Neuronal stem cell (in vitro differentiated cells): ENCODE measurements around the gene USP2.

Source experiments
- DNase-seq: peaks from one replicate; pipeline ENCODE4 v3.0.0-alpha.2; 2013; ENCODE audit warnings: low spot score
- H2AFZ ChIP-seq: one replicate; pipeline ENCODE4 v1.6.1; 2013; ENCODE audit warnings: mild to moderate bottlenecking, low read length, inconsistent platforms
- H2AK5ac ChIP-seq: 2 replicates; pipeline ENCODE4 v1.6.1; 2013; ENCODE audit warnings: low read depth, mild to moderate bottlenecking, inconsistent platforms, low read length, moderate library complexity, mixed read lengths
- H2BK120ac ChIP-seq: 2 replicates; pipeline ENCODE4 v1.6.1; 2013; ENCODE audit warnings: low read depth, mild to moderate bottlenecking, inconsistent platforms, low read length, moderate library complexity, mixed read lengths
- H2BK12ac ChIP-seq: one replicate; pipeline ENCODE4 v1.6.1; 2013; ENCODE audit warnings: low read length, inconsistent platforms
- H2BK15ac ChIP-seq: 2 replicates; pipeline ENCODE4 v1.6.1; 2013; ENCODE audit warnings: mild to moderate bottlenecking, low read length, inconsistent platforms, mixed read lengths
- H2BK5ac ChIP-seq: one replicate; pipeline ENCODE4 v1.6.1; 2013; ENCODE audit warnings: inconsistent platforms, mild to moderate bottlenecking, low read length, moderate library complexity
- H3K14ac ChIP-seq: one replicate; pipeline ENCODE4 v1.6.1; 2013; ENCODE audit warnings: low read length, inconsistent platforms
- H3K18ac ChIP-seq: 2 replicates; pipeline ENCODE4 v1.6.1; 2013; ENCODE audit warnings: low read length, inconsistent platforms
- H3K23ac ChIP-seq: 2 replicates; pipeline ENCODE4 v1.6.1; 2013; ENCODE audit warnings: low read depth, mild to moderate bottlenecking, mixed read lengths, low read length, inconsistent platforms; ENCODE audit not compliant: poor library complexity
- H3K27ac ChIP-seq: replicated peaks from 3 replicates; pipeline ENCODE4 v1.5.1; 2013; ENCODE audit warnings: low read length, inconsistent platforms
- H3K27me3 ChIP-seq, 3 experiments: 2 replicates each; pipeline ENCODE4 v1.6.1; 2013; ENCODE audit warnings: low read length in 3 of 3, mild to moderate bottlenecking in 2 of 3, inconsistent platforms in 1 of 3, low read depth in 1 of 3, mixed read lengths in 1 of 3, moderate library complexity in 1 of 3; ENCODE audit not compliant: control insufficient read depth in 3 of 3, insufficient read depth in 3 of 3
- H3K36me3 ChIP-seq, 2 donors: replicated peaks in 1 of 2; 2 replicates each; pipeline ENCODE4 v1.6.1; 2013; ENCODE audit warnings: low read length in 2 of 2; ENCODE audit not compliant: control insufficient read depth in 2 of 2, insufficient read depth in 2 of 2
- H3K4ac ChIP-seq: 2 replicates; pipeline ENCODE4 v1.6.1; 2013; ENCODE audit warnings: inconsistent platforms, mild to moderate bottlenecking, low read length, moderate library complexity
- H3K4me1 ChIP-seq, 2 donors: 1 replicate in 1 of 2; 2 replicates in 1 of 2; pipeline ENCODE4 v1.6.1; 2013; ENCODE audit warnings: low read length in 2 of 2, low read depth in 1 of 2; ENCODE audit not compliant: control insufficient read depth in 2 of 2, insufficient read depth in 1 of 2
- H3K4me2 ChIP-seq: one replicate; pipeline ENCODE4 v1.6.1; 2013; ENCODE audit warnings: mild to moderate bottlenecking, low read length, inconsistent platforms; ENCODE audit not compliant: insufficient read depth, poor library complexity, severe bottlenecking
- H3K4me3 ChIP-seq, 2 donors: 2 replicates each; pipeline ENCODE4 v1.5.1; 2013; ENCODE audit warnings: low read length in 2 of 2, mild to moderate bottlenecking in 2 of 2, inconsistent platforms in 1 of 2, moderate library complexity in 1 of 2
- H3K79me1 ChIP-seq: one replicate; pipeline ENCODE4 v1.6.1; 2013; ENCODE audit warnings: low read depth, mild to moderate bottlenecking, inconsistent platforms, low read length, moderate library complexity
- H3K9ac ChIP-seq: one replicate; pipeline ENCODE4 v1.6.1; 2013; ENCODE audit warnings: mild to moderate bottlenecking, low read depth, low read length, inconsistent platforms; ENCODE audit not compliant: poor library complexity
- H3K9me3 ChIP-seq, 2 donors: replicated peaks in 1 of 2; 2 replicates each; pipeline versions ENCODE3 to v1.6.1; 2013; ENCODE audit warnings: low read length in 2 of 2, mild to moderate bottlenecking in 2 of 2, inconsistent platforms in 1 of 2, low read depth in 1 of 2, mixed read lengths in 1 of 2, moderate library complexity in 1 of 2; ENCODE audit not compliant: control insufficient read depth in 2 of 2, insufficient read depth in 1 of 2
- H4K8ac ChIP-seq: one replicate; pipeline ENCODE4 v1.6.1; 2013; ENCODE audit warnings: low read depth, mild to moderate bottlenecking, inconsistent platforms, low read length, moderate library complexity
- H4K91ac ChIP-seq: one replicate; pipeline ENCODE4 v1.6.1; 2013; ENCODE audit warnings: low read length, low read depth, mild to moderate bottlenecking, inconsistent platforms; ENCODE audit not compliant: poor library complexity
- WGBS, 2 donors: extraction: QIAGEN DNeasy Blood & Tissue Kit; methylation state at CpG; one replicate each; pipeline ENCODE4 v1.1.7; 2013; ENCODE audit warnings: missing lambda C conversion rate in 2 of 2, mixed read lengths in 1 of 2; ENCODE audit not compliant: insufficient read length in 2 of 2, insufficient replicate concordance in 1 of 2; ENCODE audit errors: extremely low coverage in 2 of 2; 5-methylcytosine and 5-hydroxymethylcytosine counted together

The USP2 gene

DNA sequence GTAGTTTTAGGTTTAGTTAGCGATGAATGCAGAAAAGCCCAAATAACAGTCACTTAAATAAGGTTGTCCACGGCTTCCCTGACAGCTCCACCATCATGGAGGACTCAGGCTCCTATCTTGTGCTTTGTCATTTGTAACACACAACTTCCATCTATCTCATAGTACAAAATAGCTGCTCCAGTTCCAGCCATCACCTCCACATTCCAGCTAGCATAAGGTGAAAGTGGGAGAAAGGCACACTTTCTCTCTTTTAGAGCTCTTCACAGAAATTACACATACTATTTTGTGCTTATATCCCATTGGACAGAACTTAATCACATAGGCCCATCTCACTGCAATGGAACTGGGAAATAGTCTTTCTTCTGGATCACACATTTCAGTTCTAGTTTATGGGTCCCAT, 32.8 kb upstream of the USP2 start:
- no peak overlapping the region for H2BK120ac ChIP-seq
- H3K18ac ChIP-seq = no peak overlapping the region
- no peak overlapping the region for H2BK12ac ChIP-seq
- peaks cover 5 to 6% of the 10 kb centered on the region in 2 donors for H3K36me3 ChIP-seq
- H3K4me2 ChIP-seq = no peak overlapping the region
- no peak overlapping the region for H3K4me3 ChIP-seq
- H2AFZ ChIP-seq = no peak overlapping the region
- H2AK5ac ChIP-seq = no peak overlapping the region
- H4K8ac ChIP-seq = no peak overlapping the region
- H3K4me1 ChIP-seq = peaks cover 0 to 1% of the 10 kb centered on the region in 2 donors
- H3K27ac ChIP-seq = no peak overlapping the region
- H2BK15ac ChIP-seq = no peak overlapping the region
- no peak overlapping the region for H3K9ac ChIP-seq
- DNase-seq = no peak
- H3K14ac ChIP-seq = no peak overlapping the region
- WGBS, 2 donors = no CpG with 5 or more reads among the region's 2 CpGs
- H3K4ac ChIP-seq = no peak overlapping the region
- no peaks in the 10 kb centered on the region for H3K27me3 ChIP-seq
- no peak overlapping the region for H4K91ac ChIP-seq
- H3K9me3 ChIP-seq = no peaks in the 10 kb centered on the region
- no peak overlapping the region for H2BK5ac ChIP-seq
- no peaks in the 10 kb centered on the region for H3K79me1 ChIP-seq
- H3K23ac ChIP-seq = no peak overlapping the region

DNA sequence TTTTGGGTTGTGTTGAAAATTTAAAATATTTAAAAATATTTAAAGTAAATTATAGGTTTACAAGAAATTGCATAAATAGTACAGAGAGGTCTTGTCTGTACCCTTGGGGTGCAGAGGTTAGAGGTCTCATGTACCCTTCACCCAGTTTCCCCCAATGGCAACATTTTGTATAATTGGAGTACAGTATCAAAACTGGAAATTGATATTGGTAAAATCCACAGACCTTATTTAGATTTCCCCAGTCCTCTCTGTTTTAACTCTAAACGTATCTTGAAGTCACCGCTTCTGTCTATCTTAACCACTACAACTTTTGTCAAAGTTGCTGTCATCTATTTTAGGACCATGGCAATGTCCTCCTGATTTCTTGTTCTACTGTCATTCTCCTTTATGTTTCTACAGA, 30.6 kb upstream of the USP2 start:
- Histone ChIP-seq H3K4me1 (no peaks in the 10 kb centered on the region), H3K79me1 (no peaks in the 10 kb centered on the region), H2AFZ (no peak overlapping the region), H3K36me3 (no peaks in the 10 kb centered on the region), H3K27ac (no peak overlapping the region), H2BK12ac (no peak overlapping the region), H4K8ac (no peak overlapping the region), H3K4ac (no peak overlapping the region), H2AK5ac (no peak overlapping the region), H3K27me3 (no peaks in the 10 kb centered on the region), H3K9me3 (no peaks in the 10 kb centered on the region), H3K14ac (no peak overlapping the region), H2BK120ac (no peak overlapping the region), H3K18ac (no peak overlapping the region), H3K9ac (no peak overlapping the region), H2BK15ac (no peak overlapping the region), H3K23ac (no peak overlapping the region), H2BK5ac (no peak overlapping the region), H3K4me3 (no peak overlapping the region), H4K91ac (no peak overlapping the region), H3K4me2 (no peak overlapping the region)
- DNase-seq = no peak
- no CpG with 5 or more reads among the region's 2 CpGs for WGBS, 2 donors

DNA sequence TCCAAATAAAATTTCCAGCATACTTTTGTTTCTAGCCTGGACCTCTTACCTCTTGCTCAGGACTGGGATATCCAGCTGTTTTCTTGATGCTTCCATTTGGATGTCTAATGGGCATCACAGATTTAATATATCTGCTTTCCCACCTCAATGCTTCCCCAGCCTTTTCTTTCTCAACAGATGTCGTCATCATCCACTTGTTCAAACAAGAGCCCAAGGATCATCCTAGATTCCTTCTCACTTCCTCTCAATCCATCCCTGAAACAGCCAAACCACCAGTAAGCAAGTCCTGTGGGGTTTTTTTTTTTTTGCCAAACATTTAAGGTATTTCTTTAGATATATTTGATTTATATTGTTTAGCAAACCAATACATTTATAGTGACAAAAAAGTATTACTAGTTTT, 29.0 kb upstream of the USP2 start:
- no peak for DNase-seq
- Histone ChIP-seq H3K4me1 (no peaks in the 10 kb centered on the region), H2BK12ac (no peak overlapping the region), H2BK15ac (no peak overlapping the region), H3K9ac (no peak overlapping the region), H3K18ac (no peak overlapping the region), H3K27me3 (no peaks in the 10 kb centered on the region), H2BK120ac (no peak overlapping the region), H3K4me3 (no peak overlapping the region), H3K4ac (no peak overlapping the region), H3K36me3 (no peaks in the 10 kb centered on the region), H3K14ac (no peak overlapping the region), H2AK5ac (no peak overlapping the region), H3K27ac (no peak overlapping the region), H2AFZ (no peak overlapping the region), H2BK5ac (no peak overlapping the region), H3K23ac (no peak overlapping the region), H3K4me2 (no peak overlapping the region), H4K91ac (no peak overlapping the region), H4K8ac (no peak overlapping the region), H3K79me1 (no peaks in the 10 kb centered on the region), H3K9me3 (no peaks in the 10 kb centered on the region)
- no CpG with 5 or more reads among the region's 1 CpG for WGBS, 2 donors

DNA sequence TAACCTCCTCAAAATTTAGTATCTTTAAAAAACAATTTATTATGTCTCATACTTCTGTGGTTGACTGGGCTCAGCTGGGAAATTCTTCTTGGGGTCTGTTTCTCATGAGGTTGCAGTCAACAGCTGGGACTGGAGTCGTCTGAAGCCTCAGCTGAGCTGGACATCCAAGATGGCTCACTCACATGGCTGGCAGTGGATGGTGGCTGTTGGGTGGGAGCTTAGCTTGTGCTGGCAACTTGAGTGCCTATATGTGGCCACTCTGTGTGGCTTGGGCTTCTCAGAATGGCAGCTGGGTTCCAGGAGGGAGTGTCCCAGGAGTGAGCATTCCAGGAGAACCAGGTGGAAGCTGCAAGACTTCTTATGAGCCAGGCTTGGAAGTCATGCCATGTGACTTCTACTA, 28.2 kb upstream of the USP2 start:
- Histone ChIP-seq H4K91ac (no peak overlapping the region), H3K4me3 (peak overlapping the region in 1 of 2 donors; percentile 28), H2BK15ac (no peak overlapping the region), H3K9me3 (no peaks in the 10 kb centered on the region), H3K23ac (no peak overlapping the region), H3K4ac (no peak overlapping the region), H2AFZ (no peak overlapping the region), H2BK120ac (no peak overlapping the region), H3K18ac (no peak overlapping the region), H3K4me1 (no peaks in the 10 kb centered on the region), H4K8ac (no peak overlapping the region), H2BK5ac (no peak overlapping the region), H2BK12ac (no peak overlapping the region), H3K14ac (no peak overlapping the region), H3K27ac (no peak overlapping the region), H3K9ac (no peak overlapping the region), H3K79me1 (no peaks in the 10 kb centered on the region), H3K27me3 (peaks cover 0 to 3% (median 0%) of the 10 kb centered on the region in 3 experiments), H3K4me2 (no peak overlapping the region), H2AK5ac (no peak overlapping the region), H3K36me3 (no peaks in the 10 kb centered on the region)
- no CpG with 5 or more reads among the region's 1 CpG for WGBS, 2 donors
- DNase-seq = no peak
